ENCODE measurements around the gene SMARCA2.

The SMARCA2 gene

GRCh38 chr9:2227144-2227867, 212.2 kb downstream of the SMARCA2 start:
- peak; percentile 90 for DNase-seq (ENCODE audit: low read depth)
- TF ChIP-seq CTCF (IDR thresholded peaks at IDR 0.05; ENCODE audit: low read length, missing control alignments) = no peak
- no peak overlapping the region for H3K4me3 ChIP-seq (replicated peaks; ENCODE audit: low read depth, low read length)

- no peak overlapping the region for H3K4me3 ChIP-seq (replicated peaks; ENCODE audit: low read depth, low read length)
- no peak for DNase-seq (ENCODE audit: low read depth)
- peak; percentile 16 for TF ChIP-seq CTCF (IDR thresholded peaks at IDR 0.05; ENCODE audit: low read length, missing control alignments)
These were observed 213.0 kb downstream of the SMARCA2 start for GRCh38 chr9:2228132-2228531.

- no peak for DNase-seq (ENCODE audit: low read depth)
- no peak overlapping the region for H3K4me3 ChIP-seq (replicated peaks; ENCODE audit: low read depth, low read length)
- TF ChIP-seq CTCF (IDR thresholded peaks at IDR 0.05; ENCODE audit: low read length, missing control alignments) = no peak
These were observed 213.5 kb downstream of the SMARCA2 start for GRCh38 chr9:2228641-2229040.

- no peak for DNase-seq (ENCODE audit: low read depth)
- H3K4me3 ChIP-seq (replicated peaks; ENCODE audit: low read depth, low read length) = no peak overlapping the region
- no peak for TF ChIP-seq CTCF (IDR thresholded peaks at IDR 0.05; ENCODE audit: low read length, missing control alignments)
These were observed 214.1 kb downstream of the SMARCA2 start for GRCh38 chr9:2229109-2229721.

GRCh38 chr9:2230362-2230761, 215.2 kb downstream of the SMARCA2 start:
- no peak for TF ChIP-seq CTCF (IDR thresholded peaks at IDR 0.05; ENCODE audit: low read length, missing control alignments)
- DNase-seq (ENCODE audit: low read depth) = no peak
- no peak overlapping the region for H3K4me3 ChIP-seq (replicated peaks; ENCODE audit: low read depth, low read length)

- no peak for TF ChIP-seq CTCF (IDR thresholded peaks at IDR 0.05; ENCODE audit: low read length, missing control alignments)
- no peak overlapping the region for H3K4me3 ChIP-seq (replicated peaks; ENCODE audit: low read depth, low read length)
- DNase-seq (ENCODE audit: low read depth) = no peak
These were observed 216.0 kb downstream of the SMARCA2 start for GRCh38 chr9:2231101-2231500.

GRCh38 chr9:2231829-2232228, 216.7 kb downstream of the SMARCA2 start:
- TF ChIP-seq CTCF (IDR thresholded peaks at IDR 0.05; ENCODE audit: low read length, missing control alignments) = no peak
- peak; percentile 73 for DNase-seq (ENCODE audit: low read depth)
- no peak overlapping the region for H3K4me3 ChIP-seq (replicated peaks; ENCODE audit: low read depth, low read length)
